ENCODE results near the gene FREY1. TPM values are rescaled to one million over a fixed set of nuclear protein-coding genes. Genes with fewer than 3 reads are reported as not detected.

The FREY1 gene
- total and polyA plus RNA-seq, 2 donors (not counting 1 experiment from before 2014, with no cell fraction given), result 0.82 to 6.6 TPM

- TF ChIP-seq CTCF (IDR thresholded peaks at IDR 0.05), result no peak
- TF ChIP-seq EZH2 (IDR thresholded peaks at IDR 0.05; ENCODE audit: borderline replicate concordance, insufficient read depth, low read depth, low read length, poor library complexity, severe bottlenecking), result no peak
- Histone ChIP-seq H3K36me3 (replicated peaks in 1 of 2; ENCODE audit: control extremely low read depth in 1 of 2, control insufficient read depth in 1 of 2, extremely low read depth in 1 of 2, insufficient read depth in 2 of 2, low read length in 1 of 2) (peaks cover 0 to 28% of the 10 kb centered on the region in 2 experiments), H3K4me3 (ENCODE audit: control extremely low read depth in 1 of 5, extremely low read depth in 1 of 5, insufficient read depth in 1 of 5, low read depth in 2 of 5, low read length in 4 of 5) (peak within 1 kb of the TSS; percentile 48 to 92 (median 82)), H3K4me2 (replicated peaks; ENCODE audit: low read depth, low read length, poor library complexity, severe bottlenecking) (peak within 1 kb of the TSS; percentile 79), H3K9me3 (ENCODE audit: control extremely low read depth in 1 of 3, control insufficient read depth in 2 of 3, insufficient read depth in 1 of 3, low read length in 2 of 3) (no peaks in the 10 kb centered on the region), H3K9ac (ENCODE audit: low read length) (peak within 1 kb of the TSS; percentile 77), H2AFZ (ENCODE audit: insufficient read depth, low read depth, low read length, poor library complexity, severe bottlenecking) (peak within 1 kb of the TSS; percentile 81), H3K27me3 (replicated peaks in 1 of 4; ENCODE audit: control extremely low read depth in 1 of 4, control insufficient read depth in 3 of 4, insufficient read depth in 4 of 4, low read length in 3 of 4) (no peaks in the 10 kb centered on the region), H3K79me2 (ENCODE audit: control insufficient read depth, insufficient read depth, low read length) (peaks cover 63% of the 10 kb centered on the region), H3K27ac (ENCODE audit: low read length in 2 of 2) (peak within 1 kb of the TSS; percentile 44 to 62), H3K4me1 (ENCODE audit: control insufficient read depth in 2 of 2, insufficient read depth in 2 of 2, low read length in 2 of 2) (peaks cover 55 to 77% of the 10 kb centered on the region in 2 donors), H4K20me1 (ENCODE audit: control insufficient read depth, insufficient read depth, low read length, poor library complexity, severe bottlenecking) (peaks cover 14% of the 10 kb centered on the region)
- DNase-seq (peak; percentile 74), ATAC-seq (ENCODE audit: low read depth) (peak; percentile 15)
- under 1% methylated on average over 73 of the region's 73 CpGs for WGBS (ENCODE audit: insufficient coverage)
- intact Hi-C loops (cut with micrococcal nuclease), result loop anchor here (2.0 kb wide), 1 partner anchor 42 kb away; no protein-coding TSS in a partner anchor
- H3K4me1 Mint-ChIP-seq, result peaks cover 75% of the 10 kb centered on the region
- H3K9me3 Mint-ChIP-seq (ENCODE audit: insufficient read depth), result no peaks in the 10 kb centered on the region
- ChIA-PET CTCF (interaction anchor here (1.0 to 9.6 kb wide), 7 partner anchors 12 to 88 kb away, joined by 3 to 98 read pairs (median 8); partner anchors contain the start of gene CRY2), POLR2A (interaction anchor here (0.6 to 9.1 kb wide), 4 partner anchors 12 to 75 kb away, joined by 3 to 162 read pairs (median 3); partner anchors contain the start of gene CRY2)
- peak within 1 kb of the TSS; percentile 98 for H3K4me3 Mint-ChIP-seq
- H3K27ac Mint-ChIP-seq, result peak within 1 kb of the TSS; percentile 96
- no peaks in the 10 kb centered on the region for H3K27me3 Mint-ChIP-seq
Measured at GRCh38 chr11:45922425-45923082, 15.5 kb upstream of the FREY1 start, which contains the start of gene LARGE2. TSS of gene LARGE2 (plus strand) at chr11:45922656. CDS start at chr11:45922883, 227 bp downstream.

Measured in B cell (primary cell).